ENCODE data around the gene INPP5J. TPM values are rescaled to one million over a fixed set of nuclear protein-coding genes. Genes with fewer than 3 reads are reported as not detected.

Gene INPP5J
- total and polyA plus RNA-seq, 2 donors (not counting 1 experiment from before 2014, with no cell fraction given) = 0.17 to 0.33 TPM

DNA sequence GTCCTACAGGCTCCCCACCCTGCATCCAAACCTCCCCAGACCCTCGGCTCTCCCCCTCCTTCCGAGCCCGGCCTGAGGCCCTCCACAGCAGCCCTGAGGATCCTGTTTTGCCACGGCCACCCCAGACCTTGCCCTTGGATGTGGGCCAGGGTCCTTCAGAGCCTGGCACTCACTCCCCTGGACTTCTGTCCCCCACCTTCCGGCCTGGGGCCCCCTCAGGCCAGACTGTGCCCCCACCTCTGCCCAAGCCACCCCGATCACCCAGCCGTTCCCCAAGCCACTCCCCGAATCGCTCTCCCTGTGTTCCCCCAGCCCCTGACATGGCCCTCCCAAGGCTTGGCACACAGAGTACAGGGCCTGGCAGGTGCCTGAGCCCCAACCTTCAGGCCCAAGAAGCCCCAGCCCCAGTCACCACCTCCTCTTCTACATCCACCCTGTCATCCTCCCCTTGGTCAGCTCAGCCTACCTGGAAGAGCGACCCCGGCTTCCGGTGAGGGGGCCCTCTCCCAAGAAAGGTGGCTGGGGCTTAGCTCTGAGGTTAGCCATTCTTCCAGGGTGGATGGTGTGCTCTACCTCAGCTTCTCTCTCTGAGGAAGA lies 2.9 kb downstream of the INPP5J start:
- Histone ChIP-seq H3K9me3 (ENCODE audit: control insufficient read depth, insufficient read depth, low read depth, low read length) (no peaks in the 10 kb centered on the region), H3K9ac (ENCODE audit: insufficient read depth, low read length) (no peak overlapping the region), H2AFZ (ENCODE audit: low read length) (no peak overlapping the region), H3K27ac (ENCODE audit: insufficient read depth, low read length) (no peak overlapping the region), H3K4me1 (ENCODE audit: control insufficient read depth, extremely low read depth, insufficient read depth, low read length) (peaks cover 3% of the 10 kb centered on the region), H3K4me3 (replicated peaks in 1 of 4; ENCODE audit: control extremely low read depth in 1 of 4, insufficient read depth in 1 of 4, low read depth in 3 of 4, low read length in 4 of 4) (no peak overlapping the region), H4K20me1 (ENCODE audit: control insufficient read depth, extremely low read depth, insufficient read depth, low read length) (no peaks in the 10 kb centered on the region), H3K36me3 (ENCODE audit: control insufficient read depth, insufficient read depth, low read length) (no peaks in the 10 kb centered on the region), H3K27me3 (ENCODE audit: control insufficient read depth, insufficient read depth, low read length) (no peaks in the 10 kb centered on the region), H3K79me2 (ENCODE audit: control insufficient read depth, insufficient read depth, low read length) (no peaks in the 10 kb centered on the region), H3K4me2 (ENCODE audit: extremely low read depth, insufficient read depth, low read length) (no peak overlapping the region)
- no peak for TF ChIP-seq EZH2 (IDR thresholded peaks at IDR 0.05; ENCODE audit: low read length, missing control alignments)
- TF ChIP-seq, protein P1, sequence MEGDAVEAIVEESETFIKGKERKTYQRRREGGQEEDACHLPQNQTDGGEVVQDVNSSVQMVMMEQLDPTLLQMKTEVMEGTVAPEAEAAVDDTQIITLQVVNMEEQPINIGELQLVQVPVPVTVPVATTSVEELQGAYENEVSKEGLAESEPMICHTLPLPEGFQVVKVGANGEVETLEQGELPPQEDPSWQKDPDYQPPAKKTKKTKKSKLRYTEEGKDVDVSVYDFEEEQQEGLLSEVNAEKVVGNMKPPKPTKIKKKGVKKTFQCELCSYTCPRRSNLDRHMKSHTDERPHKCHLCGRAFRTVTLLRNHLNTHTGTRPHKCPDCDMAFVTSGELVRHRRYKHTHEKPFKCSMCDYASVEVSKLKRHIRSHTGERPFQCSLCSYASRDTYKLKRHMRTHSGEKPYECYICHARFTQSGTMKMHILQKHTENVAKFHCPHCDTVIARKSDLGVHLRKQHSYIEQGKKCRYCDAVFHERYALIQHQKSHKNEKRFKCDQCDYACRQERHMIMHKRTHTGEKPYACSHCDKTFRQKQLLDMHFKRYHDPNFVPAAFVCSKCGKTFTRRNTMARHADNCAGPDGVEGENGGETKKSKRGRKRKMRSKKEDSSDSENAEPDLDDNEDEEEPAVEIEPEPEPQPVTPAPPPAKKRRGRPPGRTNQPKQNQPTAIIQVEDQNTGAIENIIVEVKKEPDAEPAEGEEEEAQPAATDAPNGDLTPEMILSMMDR (conservative IDR thresholded peaks at IDR 0.05 in 1 of 2, IDR thresholded peaks at IDR 0.05 in 1 of 2; ENCODE audit: low read depth in 1 of 2, low read length in 2 of 2) = no peak
- DNase-seq (ENCODE audit: low read depth in 2 of 2) = no peak

DNA sequence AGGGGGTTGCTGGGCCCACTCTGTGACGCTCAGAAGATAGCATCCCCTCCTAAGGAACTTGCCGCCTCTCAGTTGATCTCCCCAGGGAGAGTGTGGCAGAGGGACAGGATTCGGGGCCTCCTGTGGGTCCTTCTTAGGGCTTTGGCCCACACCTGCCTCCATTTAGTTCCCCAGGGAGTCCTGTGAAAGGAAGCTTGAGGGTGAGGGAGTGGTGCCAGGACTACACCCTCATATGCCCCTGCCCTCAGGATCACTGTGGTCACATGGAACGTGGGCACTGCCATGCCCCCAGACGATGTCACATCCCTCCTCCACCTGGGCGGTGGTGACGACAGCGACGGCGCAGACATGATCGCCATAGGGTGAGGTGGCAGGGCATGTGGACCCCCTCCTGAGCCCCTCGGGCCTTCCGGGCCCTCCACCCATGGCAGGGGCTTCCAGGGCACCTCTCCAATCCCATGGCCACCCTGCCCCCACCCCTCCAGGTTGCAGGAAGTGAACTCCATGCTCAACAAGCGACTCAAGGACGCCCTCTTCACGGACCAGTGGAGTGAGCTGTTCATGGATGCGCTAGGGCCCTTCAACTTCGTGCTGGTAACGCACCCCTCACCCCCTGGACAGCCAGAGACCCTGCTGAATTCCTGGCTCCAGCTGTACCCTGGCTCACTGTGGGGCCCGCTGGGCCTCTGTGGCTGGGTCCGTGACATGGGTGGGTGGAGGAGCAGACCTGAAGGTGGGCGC lies 3.5 kb downstream of the INPP5J start:
- no peaks in the 10 kb centered on the region for H3K27me3 ChIP-seq (ENCODE audit: control insufficient read depth, insufficient read depth, low read length)
- H3K79me2 ChIP-seq (ENCODE audit: control insufficient read depth, insufficient read depth, low read length) = no peaks in the 10 kb centered on the region
- no peak overlapping the region for H3K9ac ChIP-seq (ENCODE audit: insufficient read depth, low read length)
- no peaks in the 10 kb centered on the region for H3K9me3 ChIP-seq (ENCODE audit: control insufficient read depth, insufficient read depth, low read depth, low read length)
- H4K20me1 ChIP-seq (ENCODE audit: control insufficient read depth, extremely low read depth, insufficient read depth, low read length) = no peaks in the 10 kb centered on the region
- DNase-seq (ENCODE audit: low read depth in 2 of 2) = no peak
- no peak overlapping the region for H3K27ac ChIP-seq (ENCODE audit: insufficient read depth, low read length)
- H3K36me3 ChIP-seq (ENCODE audit: control insufficient read depth, insufficient read depth, low read length) = no peaks in the 10 kb centered on the region
- H3K4me3 ChIP-seq (replicated peaks in 1 of 4; ENCODE audit: control extremely low read depth in 1 of 4, insufficient read depth in 1 of 4, low read depth in 3 of 4, low read length in 4 of 4) = no peak overlapping the region
- H3K4me1 ChIP-seq (ENCODE audit: control insufficient read depth, extremely low read depth, insufficient read depth, low read length) = peaks cover 3% of the 10 kb centered on the region
- TF ChIP-seq EZH2 (IDR thresholded peaks at IDR 0.05; ENCODE audit: low read length, missing control alignments) = no peak
- TF ChIP-seq, protein P1 (conservative IDR thresholded peaks at IDR 0.05 in 1 of 2, IDR thresholded peaks at IDR 0.05 in 1 of 2; ENCODE audit: low read depth in 1 of 2, low read length in 2 of 2) = no peak
- no peak overlapping the region for H3K4me2 ChIP-seq (ENCODE audit: extremely low read depth, insufficient read depth, low read length)
- H2AFZ ChIP-seq (ENCODE audit: low read length) = no peak overlapping the region

DNA sequence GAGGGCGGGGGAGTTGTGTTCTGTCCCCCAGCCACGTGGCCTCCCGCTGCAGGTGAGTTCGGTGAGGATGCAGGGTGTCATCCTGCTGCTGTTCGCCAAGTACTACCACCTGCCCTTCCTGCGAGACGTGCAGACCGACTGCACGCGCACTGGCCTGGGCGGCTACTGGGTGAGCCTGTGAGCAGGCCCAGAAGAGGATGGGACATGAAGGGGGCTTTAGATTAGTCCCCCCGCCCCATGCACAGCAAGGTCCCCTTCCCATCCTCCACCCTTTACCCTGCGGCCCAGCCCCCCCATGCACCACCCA lies 4.1 kb downstream of the INPP5J start:
- Histone ChIP-seq H3K27ac (ENCODE audit: insufficient read depth, low read length) (no peak overlapping the region), H3K4me2 (ENCODE audit: extremely low read depth, insufficient read depth, low read length) (no peak overlapping the region), H3K36me3 (ENCODE audit: control insufficient read depth, insufficient read depth, low read length) (no peaks in the 10 kb centered on the region), H4K20me1 (ENCODE audit: control insufficient read depth, extremely low read depth, insufficient read depth, low read length) (no peaks in the 10 kb centered on the region), H3K9me3 (ENCODE audit: control insufficient read depth, insufficient read depth, low read depth, low read length) (no peaks in the 10 kb centered on the region), H3K9ac (ENCODE audit: insufficient read depth, low read length) (no peak overlapping the region), H3K79me2 (ENCODE audit: control insufficient read depth, insufficient read depth, low read length) (no peaks in the 10 kb centered on the region), H2AFZ (ENCODE audit: low read length) (no peak overlapping the region), H3K4me1 (ENCODE audit: control insufficient read depth, extremely low read depth, insufficient read depth, low read length) (peaks cover 3% of the 10 kb centered on the region), H3K4me3 (replicated peaks in 1 of 4; ENCODE audit: control extremely low read depth in 1 of 4, insufficient read depth in 1 of 4, low read depth in 3 of 4, low read length in 4 of 4) (no peak overlapping the region), H3K27me3 (ENCODE audit: control insufficient read depth, insufficient read depth, low read length) (no peaks in the 10 kb centered on the region)
- no peak for DNase-seq (ENCODE audit: low read depth in 2 of 2)
- TF ChIP-seq, protein P1 (conservative IDR thresholded peaks at IDR 0.05 in 1 of 2, IDR thresholded peaks at IDR 0.05 in 1 of 2; ENCODE audit: low read depth in 1 of 2, low read length in 2 of 2) = no peak
- TF ChIP-seq EZH2 (IDR thresholded peaks at IDR 0.05; ENCODE audit: low read length, missing control alignments) = no peak

Measured in fibroblast of lung (primary cell).